Measurements from ENCODE around the gene AREG. TPM values are rescaled to one million over a fixed set of nuclear protein-coding genes. Genes with fewer than 3 reads are reported as not detected.

AREG gene
- total RNA-seq, 1 experiment from 2014 or later: 0.33 TPM

DNA sequence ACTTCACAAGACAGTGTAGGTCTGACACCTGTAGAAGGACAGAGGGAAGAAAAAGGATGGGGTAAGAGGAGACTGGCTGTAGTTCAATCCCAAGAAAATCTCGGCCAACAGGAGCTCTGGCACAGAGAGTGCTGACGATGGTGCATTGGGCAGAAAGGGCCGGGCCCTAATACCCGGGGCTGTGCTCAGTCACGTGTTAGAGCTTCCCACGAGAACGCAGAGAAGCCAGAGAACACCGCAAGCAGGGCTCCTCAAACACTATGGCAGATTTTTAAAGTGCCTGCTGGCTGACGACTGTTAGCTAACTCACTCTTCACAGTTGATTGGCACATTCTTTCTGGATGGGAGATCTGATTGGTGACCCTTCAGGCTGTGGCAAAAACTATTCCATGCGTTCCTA is 44.5 kb upstream of the AREG start (continued):
- TF ChIP-seq, protein P1, sequence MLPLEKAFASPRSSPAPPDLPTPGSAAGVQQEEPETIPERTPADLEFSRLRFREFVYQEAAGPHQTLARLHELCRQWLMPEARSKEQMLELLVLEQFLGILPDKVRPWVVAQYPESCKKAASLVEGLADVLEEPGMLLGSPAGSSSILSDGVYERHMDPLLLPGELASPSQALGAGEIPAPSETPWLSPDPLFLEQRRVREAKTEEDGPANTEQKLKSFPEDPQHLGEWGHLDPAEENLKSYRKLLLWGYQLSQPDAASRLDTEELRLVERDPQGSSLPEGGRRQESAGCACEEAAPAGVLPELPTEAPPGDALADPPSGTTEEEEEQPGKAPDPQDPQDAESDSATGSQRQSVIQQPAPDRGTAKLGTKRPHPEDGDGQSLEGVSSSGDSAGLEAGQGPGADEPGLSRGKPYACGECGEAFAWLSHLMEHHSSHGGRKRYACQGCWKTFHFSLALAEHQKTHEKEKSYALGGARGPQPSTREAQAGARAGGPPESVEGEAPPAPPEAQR (CRISPR knock-in tag; IDR thresholded peaks at IDR 0.05): no peak
- TF ChIP-seq RELA (CRISPR knock-in tag; IDR thresholded peaks at IDR 0.05; ENCODE audit: borderline replicate concordance): no peak

DNA sequence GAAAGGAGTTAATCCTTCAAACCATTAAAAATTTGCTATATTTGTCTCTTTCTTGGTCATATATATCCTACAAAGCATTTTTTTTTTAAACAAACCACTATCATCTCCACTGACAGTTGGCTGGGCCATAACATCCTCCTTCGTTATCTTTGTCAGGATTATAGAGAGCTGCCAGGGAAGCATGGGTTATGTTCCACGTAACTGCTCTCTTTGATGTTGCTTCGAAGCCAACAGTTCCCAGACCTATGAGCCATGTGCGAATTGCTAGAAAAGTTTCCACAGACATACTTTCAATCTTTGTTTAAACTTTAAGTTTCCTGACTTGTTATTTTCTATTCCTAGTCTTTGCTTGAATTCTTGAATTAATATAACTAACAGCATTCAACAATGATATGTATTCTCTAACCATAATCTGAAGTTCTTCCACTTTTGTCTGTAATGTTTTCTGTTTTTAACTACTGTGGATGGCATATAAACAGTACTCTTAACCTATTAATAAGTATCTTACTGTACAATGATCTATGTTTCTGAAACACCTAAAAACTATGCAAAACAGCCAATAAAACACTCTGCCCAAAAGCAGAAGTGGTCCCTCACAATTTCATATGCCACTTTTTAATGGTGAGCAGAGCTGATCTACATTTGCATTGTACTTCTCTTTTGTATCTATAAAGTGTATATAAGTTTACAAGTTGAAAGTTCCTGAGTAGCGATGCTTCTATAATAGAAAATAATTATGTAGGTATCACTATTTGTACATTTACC is 42.1 kb upstream of the AREG start:
- ChIA-PET POLR2A (no interaction called here), CTCF (no interaction called here)
- Mint-ChIP-seq H3K4me3 (no peak overlapping the region), H3K27me3 (ENCODE audit: low read depth) (no peaks in the 10 kb centered on the region), H3K9me3 (peaks cover 10% of the 10 kb centered on the region), H3K4me1 (no peaks in the 10 kb centered on the region), H3K27ac (no peak overlapping the region), H3K36me3 (no peaks in the 10 kb centered on the region)
- no peak for ATAC-seq
- DNase-seq (ENCODE audit: low spot score): no peak
- TF ChIP-seq, protein P2, sequence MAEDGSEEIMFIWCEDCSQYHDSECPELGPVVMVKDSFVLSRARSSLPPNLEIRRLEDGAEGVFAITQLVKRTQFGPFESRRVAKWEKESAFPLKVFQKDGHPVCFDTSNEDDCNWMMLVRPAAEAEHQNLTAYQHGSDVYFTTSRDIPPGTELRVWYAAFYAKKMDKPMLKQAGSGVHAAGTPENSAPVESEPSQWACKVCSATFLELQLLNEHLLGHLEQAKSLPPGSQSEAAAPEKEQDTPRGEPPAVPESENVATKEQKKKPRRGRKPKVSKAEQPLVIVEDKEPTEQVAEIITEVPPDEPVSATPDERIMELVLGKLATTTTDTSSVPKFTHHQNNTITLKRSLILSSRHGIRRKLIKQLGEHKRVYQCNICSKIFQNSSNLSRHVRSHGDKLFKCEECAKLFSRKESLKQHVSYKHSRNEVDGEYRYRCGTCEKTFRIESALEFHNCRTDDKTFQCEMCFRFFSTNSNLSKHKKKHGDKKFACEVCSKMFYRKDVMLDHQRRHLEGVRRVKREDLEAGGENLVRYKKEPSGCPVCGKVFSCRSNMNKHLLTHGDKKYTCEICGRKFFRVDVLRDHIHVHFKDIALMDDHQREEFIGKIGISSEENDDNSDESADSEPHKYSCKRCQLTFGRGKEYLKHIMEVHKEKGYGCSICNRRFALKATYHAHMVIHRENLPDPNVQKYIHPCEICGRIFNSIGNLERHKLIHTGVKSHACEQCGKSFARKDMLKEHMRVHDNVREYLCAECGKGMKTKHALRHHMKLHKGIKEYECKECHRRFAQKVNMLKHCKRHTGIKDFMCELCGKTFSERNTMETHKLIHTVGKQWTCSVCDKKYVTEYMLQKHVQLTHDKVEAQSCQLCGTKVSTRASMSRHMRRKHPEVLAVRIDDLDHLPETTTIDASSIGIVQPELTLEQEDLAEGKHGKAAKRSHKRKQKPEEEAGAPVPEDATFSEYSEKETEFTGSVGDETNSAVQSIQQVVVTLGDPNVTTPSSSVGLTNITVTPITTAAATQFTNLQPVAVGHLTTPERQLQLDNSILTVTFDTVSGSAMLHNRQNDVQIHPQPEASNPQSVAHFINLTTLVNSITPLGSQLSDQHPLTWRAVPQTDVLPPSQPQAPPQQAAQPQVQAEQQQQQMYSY (CRISPR knock-in tag; IDR thresholded peaks at IDR 0.05): no peak
- no peak for TF ChIP-seq SMAD3 (CRISPR knock-in tag; IDR thresholded peaks at IDR 0.05; ENCODE audit: borderline replicate concordance)
- TF ChIP-seq, protein P3, sequence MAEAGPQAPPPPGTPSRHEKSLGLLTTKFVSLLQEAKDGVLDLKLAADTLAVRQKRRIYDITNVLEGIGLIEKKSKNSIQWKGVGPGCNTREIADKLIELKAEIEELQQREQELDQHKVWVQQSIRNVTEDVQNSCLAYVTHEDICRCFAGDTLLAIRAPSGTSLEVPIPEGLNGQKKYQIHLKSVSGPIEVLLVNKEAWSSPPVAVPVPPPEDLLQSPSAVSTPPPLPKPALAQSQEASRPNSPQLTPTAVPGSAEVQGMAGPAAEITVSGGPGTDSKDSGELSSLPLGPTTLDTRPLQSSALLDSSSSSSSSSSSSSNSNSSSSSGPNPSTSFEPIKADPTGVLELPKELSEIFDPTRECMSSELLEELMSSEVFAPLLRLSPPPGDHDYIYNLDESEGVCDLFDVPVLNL (CRISPR knock-in tag; IDR thresholded peaks at IDR 0.05; ENCODE audit: borderline replicate concordance, low read depth): no peak
- no peak for TF ChIP-seq NFYB (CRISPR knock-in tag; conservative IDR thresholded peaks at IDR 0.05; ENCODE audit: low read depth)
- TF ChIP-seq, protein P4, sequence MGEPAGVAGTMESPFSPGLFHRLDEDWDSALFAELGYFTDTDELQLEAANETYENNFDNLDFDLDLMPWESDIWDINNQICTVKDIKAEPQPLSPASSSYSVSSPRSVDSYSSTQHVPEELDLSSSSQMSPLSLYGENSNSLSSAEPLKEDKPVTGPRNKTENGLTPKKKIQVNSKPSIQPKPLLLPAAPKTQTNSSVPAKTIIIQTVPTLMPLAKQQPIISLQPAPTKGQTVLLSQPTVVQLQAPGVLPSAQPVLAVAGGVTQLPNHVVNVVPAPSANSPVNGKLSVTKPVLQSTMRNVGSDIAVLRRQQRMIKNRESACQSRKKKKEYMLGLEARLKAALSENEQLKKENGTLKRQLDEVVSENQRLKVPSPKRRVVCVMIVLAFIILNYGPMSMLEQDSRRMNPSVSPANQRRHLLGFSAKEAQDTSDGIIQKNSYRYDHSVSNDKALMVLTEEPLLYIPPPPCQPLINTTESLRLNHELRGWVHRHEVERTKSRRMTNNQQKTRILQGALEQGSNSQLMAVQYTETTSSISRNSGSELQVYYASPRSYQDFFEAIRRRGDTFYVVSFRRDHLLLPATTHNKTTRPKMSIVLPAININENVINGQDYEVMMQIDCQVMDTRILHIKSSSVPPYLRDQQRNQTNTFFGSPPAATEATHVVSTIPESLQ (CRISPR knock-in tag; IDR thresholded peaks at IDR 0.05): no peak
- no peak for TF ChIP-seq ZNF396 (CRISPR knock-in tag; IDR thresholded peaks at IDR 0.05; ENCODE audit: borderline replicate concordance)
- TF ChIP-seq, protein P5, sequence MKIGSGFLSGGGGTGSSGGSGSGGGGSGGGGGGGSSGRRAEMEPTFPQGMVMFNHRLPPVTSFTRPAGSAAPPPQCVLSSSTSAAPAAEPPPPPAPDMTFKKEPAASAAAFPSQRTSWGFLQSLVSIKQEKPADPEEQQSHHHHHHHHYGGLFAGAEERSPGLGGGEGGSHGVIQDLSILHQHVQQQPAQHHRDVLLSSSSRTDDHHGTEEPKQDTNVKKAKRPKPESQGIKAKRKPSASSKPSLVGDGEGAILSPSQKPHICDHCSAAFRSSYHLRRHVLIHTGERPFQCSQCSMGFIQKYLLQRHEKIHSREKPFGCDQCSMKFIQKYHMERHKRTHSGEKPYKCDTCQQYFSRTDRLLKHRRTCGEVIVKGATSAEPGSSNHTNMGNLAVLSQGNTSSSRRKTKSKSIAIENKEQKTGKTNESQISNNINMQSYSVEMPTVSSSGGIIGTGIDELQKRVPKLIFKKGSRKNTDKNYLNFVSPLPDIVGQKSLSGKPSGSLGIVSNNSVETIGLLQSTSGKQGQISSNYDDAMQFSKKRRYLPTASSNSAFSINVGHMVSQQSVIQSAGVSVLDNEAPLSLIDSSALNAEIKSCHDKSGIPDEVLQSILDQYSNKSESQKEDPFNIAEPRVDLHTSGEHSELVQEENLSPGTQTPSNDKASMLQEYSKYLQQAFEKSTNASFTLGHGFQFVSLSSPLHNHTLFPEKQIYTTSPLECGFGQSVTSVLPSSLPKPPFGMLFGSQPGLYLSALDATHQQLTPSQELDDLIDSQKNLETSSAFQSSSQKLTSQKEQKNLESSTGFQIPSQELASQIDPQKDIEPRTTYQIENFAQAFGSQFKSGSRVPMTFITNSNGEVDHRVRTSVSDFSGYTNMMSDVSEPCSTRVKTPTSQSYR (CRISPR knock-in tag; IDR thresholded peaks at IDR 0.05): no peak

DNA sequence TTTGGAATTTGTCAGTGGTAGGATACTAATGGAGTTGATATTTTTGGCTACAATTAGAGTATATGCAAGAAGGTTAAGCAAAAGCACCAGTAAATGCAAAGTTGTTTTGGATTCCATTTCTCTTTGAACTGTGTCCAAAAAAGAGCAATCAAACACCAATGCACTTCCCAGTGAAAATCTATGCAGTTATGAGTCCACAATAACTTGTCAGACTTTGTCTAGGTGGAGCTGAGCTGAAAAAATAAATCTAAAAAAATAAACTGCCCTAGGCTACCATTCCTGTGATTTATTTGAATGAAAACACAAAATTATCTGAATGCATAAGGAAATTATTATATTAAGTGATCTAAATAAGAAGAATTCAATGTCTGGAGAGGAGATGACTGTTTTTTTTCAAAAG is 37.0 kb upstream of the AREG start:
- no peak for DNase-seq (ENCODE audit: low spot score)
- H3K27ac Mint-ChIP-seq: no peak overlapping the region
- peaks cover 20% of the 10 kb centered on the region for H3K4me1 Mint-ChIP-seq
- no peak overlapping the region for H3K4me3 Mint-ChIP-seq
- no peaks in the 10 kb centered on the region for H3K36me3 Mint-ChIP-seq
- no peaks in the 10 kb centered on the region for H3K9me3 Mint-ChIP-seq
- ATAC-seq: no peak
- H3K27me3 Mint-ChIP-seq (ENCODE audit: low read depth): peaks cover 22% of the 10 kb centered on the region
- ChIA-PET POLR2A (no interaction called here), CTCF (no interaction called here)
- TF ChIP-seq, protein P6, sequence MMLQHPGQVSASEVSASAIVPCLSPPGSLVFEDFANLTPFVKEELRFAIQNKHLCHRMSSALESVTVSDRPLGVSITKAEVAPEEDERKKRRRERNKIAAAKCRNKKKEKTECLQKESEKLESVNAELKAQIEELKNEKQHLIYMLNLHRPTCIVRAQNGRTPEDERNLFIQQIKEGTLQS (CRISPR knock-in tag; conservative IDR thresholded peaks at IDR 0.05): no peak
- TF ChIP-seq ZNF416 (CRISPR knock-in tag; IDR thresholded peaks at IDR 0.05) (no peak), SOX15 (CRISPR knock-in tag; IDR thresholded peaks at IDR 0.05) (no peak), FOXP1 (CRISPR knock-in tag; IDR thresholded peaks at IDR 0.05; ENCODE audit: borderline replicate concordance) (no peak), IRF2 (CRISPR knock-in tag; IDR thresholded peaks at IDR 0.05; ENCODE audit: borderline replicate concordance, low read depth) (no peak), FOXK1 (CRISPR knock-in tag; IDR thresholded peaks at IDR 0.05) (no peak), ZNF263 (CRISPR knock-in tag; IDR thresholded peaks at IDR 0.05; ENCODE audit: low read depth) (no peak), NR1H2 (CRISPR knock-in tag; IDR thresholded peaks at IDR 0.05) (no peak), MYBL2 (CRISPR knock-in tag; IDR thresholded peaks at IDR 0.05) (no peak), ZNF219 (CRISPR knock-in tag; IDR thresholded peaks at IDR 0.05; ENCODE audit: borderline replicate concordance) (no peak), ETV6 (CRISPR knock-in tag; IDR thresholded peaks at IDR 0.05) (no peak)
- TF ChIP-seq, protein P7, sequence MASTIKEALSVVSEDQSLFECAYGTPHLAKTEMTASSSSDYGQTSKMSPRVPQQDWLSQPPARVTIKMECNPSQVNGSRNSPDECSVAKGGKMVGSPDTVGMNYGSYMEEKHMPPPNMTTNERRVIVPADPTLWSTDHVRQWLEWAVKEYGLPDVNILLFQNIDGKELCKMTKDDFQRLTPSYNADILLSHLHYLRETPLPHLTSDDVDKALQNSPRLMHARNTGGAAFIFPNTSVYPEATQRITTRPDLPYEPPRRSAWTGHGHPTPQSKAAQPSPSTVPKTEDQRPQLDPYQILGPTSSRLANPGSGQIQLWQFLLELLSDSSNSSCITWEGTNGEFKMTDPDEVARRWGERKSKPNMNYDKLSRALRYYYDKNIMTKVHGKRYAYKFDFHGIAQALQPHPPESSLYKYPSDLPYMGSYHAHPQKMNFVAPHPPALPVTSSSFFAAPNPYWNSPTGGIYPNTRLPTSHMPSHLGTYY (CRISPR knock-in tag; IDR thresholded peaks at IDR 0.05): no peak

Measured in WTC11 (cell line).